AG04450 (cell line): ENCODE data around the gene FNDC11. TPM values are rescaled to one million over a fixed set of nuclear protein-coding genes. Genes with fewer than 3 reads are reported as not detected.
"Not testable (repeated sequence)": the region's sequence is repeated elsewhere in the genome, so short reads cannot be mapped to it uniquely, and the experiment has no call there.

ENCODE experiments used
- CTCF ChIA-PET: fragments of 300-600, 350-600 bp; formaldehyde crosslinking; extraction: SDS; loops from one replicate; lab custom pipeline; 2022; ENCODE audit warnings: antibody characterized with exemption, inconsistent platforms; lab: Charles Lee
- POLR2A ChIA-PET: fragments of 350-600 bp; formaldehyde crosslinking; extraction: SDS; loops from one replicate; lab custom pipeline; 2021; ENCODE audit warnings: antibody characterized with exemption, inconsistent platforms; lab: Yijun Ruan, JAX
- DNase-seq: peaks from one replicate; pipeline ENCODE4 v3.0.0-alpha.2; 2011; ENCODE audit warnings: low read depth, low spot score
- H3K27ac ChIP-seq: one replicate; pipeline ENCODE4 v1.5.1; 2012; ENCODE audit warnings: low read depth, low read length, control low read depth
- H3K27me3 ChIP-seq: one replicate; pipeline ENCODE4 v1.6.0; 2012; ENCODE audit warnings: low read length; ENCODE audit not compliant: control insufficient read depth, insufficient read depth
- H3K4me3 ChIP-seq: 2 replicates; pipeline ENCODE4 v1.5.1; 2011; ENCODE audit warnings: mild to moderate bottlenecking, low read depth, low read length, control low read depth
- H3K9me3 ChIP-seq: 2 replicates; pipeline ENCODE4 v1.5.1; 2012; ENCODE audit warnings: low read length; ENCODE audit not compliant: control insufficient read depth, insufficient read depth
- polyA plus RNA-seq: library from polyadenylated mRNA; depleted of rRNA; stranded (reverse); fragments of >200 nt; gene quantifications from 2 replicates; pipeline ENCODE4 v1.2.3, GENCODE V29; 2011
- TF ChIP-seq, protein P1 (sequence below): IDR thresholded peaks from 2 replicates; pipeline ENCODE4 v1.5.1; 2011; ENCODE audit warnings: low read depth, low read length, control low read depth, inconsistent platforms

FNDC11 gene
- polyA plus RNA-seq, 1 experiment: 0.64 TPM

DNA sequence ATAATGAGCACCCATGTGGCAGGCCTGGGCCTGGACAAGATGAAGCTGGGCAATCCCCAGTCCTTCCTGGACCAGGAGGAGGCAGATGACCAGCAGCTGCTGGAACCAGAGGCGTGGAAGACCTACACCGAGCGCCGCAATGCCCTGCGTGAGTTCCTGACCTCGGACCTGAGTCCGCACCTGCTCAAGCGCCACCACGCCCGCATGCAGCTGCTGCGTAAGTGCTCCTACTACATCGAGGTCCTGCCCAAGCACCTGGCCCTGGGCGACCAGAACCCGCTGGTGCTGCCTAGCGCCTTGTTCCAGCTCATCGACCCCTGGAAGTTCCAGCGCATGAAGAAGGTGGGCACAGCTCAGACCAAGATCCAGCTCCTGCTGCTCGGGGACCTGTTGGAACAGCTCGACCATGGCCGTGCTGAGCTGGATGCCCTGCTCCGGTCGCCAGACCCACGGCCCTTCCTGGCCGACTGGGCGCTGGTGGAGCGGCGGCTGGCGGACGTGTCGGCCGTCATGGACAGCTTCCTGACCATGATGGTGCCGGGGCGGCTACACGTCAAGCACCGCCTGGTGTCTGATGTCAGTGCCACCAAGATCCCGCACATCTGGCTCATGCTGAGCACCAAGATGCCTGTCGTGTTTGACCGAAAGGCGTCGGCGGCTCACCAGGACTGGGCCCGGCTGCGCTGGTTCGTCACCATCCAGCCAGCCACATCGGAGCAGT lies 1.9 kb downstream of the FNDC11 start:
- H3K9me3 ChIP-seq: peaks cover 15% of the 10 kb centered on the region; the same call in 1 of the 2 replicates
- no peak for DNase-seq
- TF ChIP-seq, protein P1, sequence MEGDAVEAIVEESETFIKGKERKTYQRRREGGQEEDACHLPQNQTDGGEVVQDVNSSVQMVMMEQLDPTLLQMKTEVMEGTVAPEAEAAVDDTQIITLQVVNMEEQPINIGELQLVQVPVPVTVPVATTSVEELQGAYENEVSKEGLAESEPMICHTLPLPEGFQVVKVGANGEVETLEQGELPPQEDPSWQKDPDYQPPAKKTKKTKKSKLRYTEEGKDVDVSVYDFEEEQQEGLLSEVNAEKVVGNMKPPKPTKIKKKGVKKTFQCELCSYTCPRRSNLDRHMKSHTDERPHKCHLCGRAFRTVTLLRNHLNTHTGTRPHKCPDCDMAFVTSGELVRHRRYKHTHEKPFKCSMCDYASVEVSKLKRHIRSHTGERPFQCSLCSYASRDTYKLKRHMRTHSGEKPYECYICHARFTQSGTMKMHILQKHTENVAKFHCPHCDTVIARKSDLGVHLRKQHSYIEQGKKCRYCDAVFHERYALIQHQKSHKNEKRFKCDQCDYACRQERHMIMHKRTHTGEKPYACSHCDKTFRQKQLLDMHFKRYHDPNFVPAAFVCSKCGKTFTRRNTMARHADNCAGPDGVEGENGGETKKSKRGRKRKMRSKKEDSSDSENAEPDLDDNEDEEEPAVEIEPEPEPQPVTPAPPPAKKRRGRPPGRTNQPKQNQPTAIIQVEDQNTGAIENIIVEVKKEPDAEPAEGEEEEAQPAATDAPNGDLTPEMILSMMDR: no peak
- ChIA-PET CTCF (interaction anchor here (0.8 to 1.1 kb wide), 2 partner anchors 35 to 425 kb away, joined by 3 read pairs; partner anchors contain the start of genes PPDPF and PRPF6), POLR2A (no interaction called here)
- H3K27me3 ChIP-seq: peaks cover 2% of the 10 kb centered on the region
- H3K27ac ChIP-seq: no peak overlapping the region
- H3K4me3 ChIP-seq: no peak overlapping the region

DNA sequence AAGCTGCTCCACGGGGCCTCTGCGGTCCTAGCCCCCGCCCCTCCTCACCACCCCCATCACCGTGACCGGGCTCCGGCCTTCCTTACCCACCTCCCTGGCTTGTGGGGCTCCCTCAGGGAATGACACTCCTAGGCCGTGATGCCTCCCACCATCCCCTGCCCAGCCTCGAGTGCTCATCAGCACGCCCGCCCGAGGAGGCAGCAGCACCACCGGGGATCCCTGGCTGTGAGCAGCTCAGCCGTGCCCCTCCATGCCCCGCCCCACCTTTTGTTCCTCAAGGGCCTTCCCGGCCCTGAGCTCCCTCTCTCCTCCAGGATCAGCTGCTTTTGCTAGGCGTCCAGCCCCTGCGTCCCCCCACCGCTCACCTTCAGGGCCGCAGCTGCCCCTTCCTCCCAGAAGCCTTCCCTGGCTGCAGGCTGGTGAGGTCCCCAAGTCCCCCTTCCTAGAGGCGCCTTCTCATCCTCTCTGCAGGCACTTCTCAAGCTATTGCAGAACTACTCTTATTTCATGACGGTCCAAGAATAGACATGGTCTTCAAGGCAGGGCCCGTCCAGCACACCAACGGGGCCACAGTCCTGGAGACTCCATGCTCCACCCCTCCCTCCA lies 3.0 kb downstream of the FNDC11 start:
- no peak for DNase-seq
- Histone ChIP-seq H3K27me3 (peaks cover 2% of the 10 kb centered on the region), H3K4me3 (no peak overlapping the region), H3K9me3 (peaks cover 15% of the 10 kb centered on the region; the same call in 1 of the 2 replicates), H3K27ac (no peak overlapping the region)
- TF ChIP-seq, protein P1: no peak
- CTCF ChIA-PET: no interaction called here
- POLR2A ChIA-PET: interaction anchor here (0.6 kb wide), 1 partner anchor 13 kb away, joined by 3 read pairs; no protein-coding TSS in a partner anchor

- ChIA-PET CTCF (no interaction called here), POLR2A (interaction anchor here (0.6 kb wide), 1 partner anchor 14 kb away, joined by 3 read pairs; no protein-coding TSS in a partner anchor)
- H3K27ac ChIP-seq: no peak overlapping the region
Observed at GRCh38 chr20:63557481-63557891, 3.5 kb downstream of the FNDC11 start.

DNA sequence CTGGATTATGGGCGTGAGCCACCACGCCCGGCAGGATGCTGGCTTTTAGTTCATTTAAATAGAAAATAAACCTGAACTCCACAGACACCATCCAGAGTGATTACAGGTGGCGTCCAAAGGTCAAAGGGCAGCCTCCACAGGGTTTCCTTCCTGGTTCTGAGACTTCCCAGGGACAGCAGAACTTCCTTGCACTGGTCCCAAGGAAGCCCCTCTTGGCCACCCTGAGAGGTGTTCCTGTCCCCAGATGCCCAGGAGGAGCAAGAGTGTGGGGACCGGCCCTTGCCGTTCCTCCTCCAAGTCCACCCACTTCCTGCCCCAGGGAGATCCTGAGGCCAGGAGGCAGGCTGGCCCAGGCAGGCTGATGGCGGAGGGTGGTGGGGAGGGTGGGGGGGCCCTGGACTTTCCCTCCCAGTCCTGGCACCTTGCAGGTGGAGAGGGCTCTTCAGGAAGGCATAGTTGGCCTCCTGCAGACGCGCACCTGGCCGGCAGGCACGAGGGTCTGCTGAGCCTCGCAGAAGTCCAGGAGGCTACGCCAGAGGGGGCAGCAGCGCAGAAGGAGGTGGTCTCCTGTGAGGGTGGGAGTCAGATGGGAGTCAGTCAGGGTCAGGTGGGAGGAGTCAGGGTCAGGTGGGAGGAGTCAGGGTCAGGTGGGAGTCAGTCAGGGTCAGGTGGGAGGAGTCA lies 5.0 kb downstream of the FNDC11 start:
- Histone ChIP-seq H3K27me3 (no peaks in the 10 kb centered on the region), H3K9me3 (peaks cover 6% of the 10 kb centered on the region; the same call in 1 of the 2 replicates), H3K4me3 (no peak overlapping the region), H3K27ac (no peak overlapping the region)
- CTCF ChIA-PET: no interaction called here
- DNase-seq: no peak
- TF ChIP-seq, protein P1: no peak
- POLR2A ChIA-PET: no interaction called here

More at GRCh38 chr20:63557481-63557891, 3.5 kb downstream of the FNDC11 start:
- TF ChIP-seq, protein P1: no peak
- no peak for DNase-seq
- Histone ChIP-seq H3K27me3 (peaks cover 2% of the 10 kb centered on the region), H3K4me3 (no peak overlapping the region), H3K9me3 (peaks cover 15% of the 10 kb centered on the region; the same call in 1 of the 2 replicates)

DNA sequence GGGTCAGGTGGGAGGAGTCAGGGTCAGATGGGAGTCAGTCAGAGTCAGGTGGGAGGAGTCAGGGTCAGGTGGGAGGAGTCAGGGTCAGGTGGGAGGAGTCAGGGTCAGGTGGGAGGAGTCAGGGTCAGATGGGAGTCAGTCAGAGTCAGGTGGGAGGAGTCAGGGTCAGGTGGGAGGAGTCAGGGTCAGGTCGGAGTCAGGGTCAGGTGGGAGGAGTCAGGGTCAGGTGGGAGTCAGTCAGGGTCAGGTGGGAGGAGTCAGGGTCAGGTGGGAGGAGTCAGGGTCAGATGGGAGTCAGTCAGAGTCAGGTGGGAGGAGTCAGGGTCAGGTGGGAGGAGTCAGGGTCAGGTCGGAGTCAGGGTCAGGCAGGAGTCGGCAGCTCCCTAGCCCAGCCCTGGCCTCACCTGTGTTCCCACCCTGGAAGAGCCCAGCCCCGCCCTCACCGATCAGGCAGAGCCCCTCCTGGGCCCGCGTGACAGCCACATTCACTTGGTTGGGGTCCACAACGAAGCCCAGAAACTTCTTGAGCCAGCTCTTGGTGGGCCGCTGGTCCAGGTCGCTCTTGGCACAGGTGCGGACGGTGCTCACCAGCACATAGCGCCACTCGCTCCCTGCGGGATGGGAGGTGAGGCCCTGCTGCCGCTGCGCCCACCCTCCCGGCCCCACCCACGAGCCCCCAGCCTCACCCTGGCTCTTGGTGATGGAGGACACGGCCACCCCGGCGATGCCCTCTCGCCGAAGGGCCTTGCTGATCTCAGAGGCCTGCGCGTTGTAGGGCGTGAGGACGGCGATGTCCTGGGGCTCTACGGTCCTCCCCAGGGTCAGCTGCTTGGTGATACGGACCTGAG lies 5.8 kb downstream of the FNDC11 start:
- H3K4me3 ChIP-seq, CTCF ChIA-PET, H3K27me3 ChIP-seq, H3K9me3 ChIP-seq, POLR2A ChIA-PET, H3K27ac ChIP-seq, DNase-seq: not testable (repeated sequence)
